ENCODE measurements around the gene SCLY. TPM values are rescaled to one million over a fixed set of nuclear protein-coding genes. Genes with fewer than 3 reads are reported as not detected.
"Not testable (repeated sequence)": the region's sequence is repeated elsewhere in the genome, so short reads cannot be mapped to it uniquely, and the experiment has no call there.

SCLY gene
- total RNA-seq, 2 donors from 2014 or later, result 10.2 to 36.9 TPM

DNA sequence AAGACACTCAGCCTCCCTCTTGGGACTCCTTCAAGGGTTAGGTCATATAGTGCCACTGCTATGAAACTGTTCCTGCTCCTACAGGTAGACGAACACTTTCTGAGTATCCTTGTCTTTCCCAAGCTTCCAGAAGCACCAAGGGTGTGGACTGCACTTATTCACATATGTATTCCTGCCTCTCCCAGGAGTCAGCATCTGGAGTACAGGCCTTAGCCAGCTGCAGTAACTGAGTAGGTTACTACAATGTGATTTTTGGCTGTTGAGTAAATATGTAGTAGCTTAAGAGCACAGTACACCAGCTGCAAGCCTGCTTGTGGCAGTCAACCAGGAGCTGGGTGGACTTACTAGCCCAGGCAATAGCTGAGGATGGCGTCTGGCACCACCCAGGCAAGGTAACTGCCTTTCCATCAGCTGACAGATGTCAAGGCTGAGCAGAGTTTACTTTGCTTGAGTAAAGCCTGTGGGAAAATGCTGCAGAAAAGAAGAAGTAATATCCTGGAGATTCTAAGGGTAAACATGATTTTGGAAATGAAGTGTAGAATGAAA, 14.0 kb upstream of the SCLY start:
- H3K9me3 ChIP-seq, result no peaks in the 10 kb centered on the region
- no peaks in the 10 kb centered on the region for H3K4me1 ChIP-seq
- intact Hi-C loops (cut with DNase I), result no loop called here
- no peaks in the 10 kb centered on the region for H3K36me3 ChIP-seq
- DNase-seq, result peak; percentile 27
- H3K27me3 ChIP-seq, result no peaks in the 10 kb centered on the region
- no peak overlapping the region for H3K27ac ChIP-seq
- no peak overlapping the region for H3K9ac ChIP-seq (ENCODE audit: low read depth in 2 of 2, low read length in 2 of 2)
- no peak for TF ChIP-seq CTCF (IDR thresholded peaks at IDR 0.05)
- H3K4me3 ChIP-seq, result no peak overlapping the region

- Histone ChIP-seq H3K9ac (ENCODE audit: low read depth in 2 of 2, low read length in 2 of 2) (no peak overlapping the region), H3K4me3 (no peak overlapping the region), H3K9me3 (no peaks in the 10 kb centered on the region), H3K27ac (no peak overlapping the region), H3K36me3 (no peaks in the 10 kb centered on the region), H3K27me3 (no peaks in the 10 kb centered on the region), H3K4me1 (no peaks in the 10 kb centered on the region)
- no peak for TF ChIP-seq CTCF (IDR thresholded peaks at IDR 0.05)
- no peak for DNase-seq
- intact Hi-C loops (cut with DNase I), result no loop called here
These were observed 7.5 kb upstream of the SCLY start for GRCh38 chr2:238053191-238053776.

DNA sequence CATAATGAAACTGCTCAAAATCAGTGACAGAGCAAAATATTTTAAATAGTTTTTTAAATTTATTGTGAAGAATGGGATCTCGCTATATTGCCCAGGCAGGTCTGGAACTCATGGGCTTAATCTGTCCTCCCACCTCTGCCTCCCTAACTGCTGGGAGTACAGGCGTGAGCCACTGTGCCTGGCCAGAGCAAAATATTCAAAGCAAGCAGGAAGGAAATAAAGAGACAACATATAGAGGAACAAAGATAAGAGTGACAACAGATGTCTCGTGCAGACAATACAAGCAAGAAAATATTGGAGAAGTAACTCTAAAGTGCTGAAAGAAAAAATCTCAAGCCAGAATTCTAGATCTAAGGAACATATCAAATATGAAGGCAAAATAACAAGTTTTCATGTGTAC, 5.0 kb upstream of the SCLY start:
- H3K4me1 ChIP-seq, result no peaks in the 10 kb centered on the region
- H3K27me3 ChIP-seq, result no peaks in the 10 kb centered on the region
- intact Hi-C loops (cut with DNase I), result no loop called here
- no peaks in the 10 kb centered on the region for H3K36me3 ChIP-seq
- H3K9ac ChIP-seq (ENCODE audit: low read depth in 2 of 2, low read length in 2 of 2), result no peak overlapping the region
- no peak for TF ChIP-seq CTCF (IDR thresholded peaks at IDR 0.05)
- H3K27ac ChIP-seq, result no peak overlapping the region
- H3K4me3 ChIP-seq, result no peak overlapping the region
- no peaks in the 10 kb centered on the region for H3K9me3 ChIP-seq
- DNase-seq, result no peak

GRCh38 chr2:238057696-238058575, 2.9 kb upstream of the SCLY start:
- DNase-seq; intact Hi-C loops (cut with DNase I); H3K27ac ChIP-seq; H3K9me3 ChIP-seq; H3K36me3 ChIP-seq; H3K27me3 ChIP-seq; H3K4me3 ChIP-seq; H3K4me1 ChIP-seq; H3K9ac ChIP-seq (ENCODE audit: low read depth in 2 of 2, low read length in 2 of 2): not testable (repeated sequence)

GRCh38 chr2:238059505-238059904, 1.3 kb upstream of the SCLY start:
- Histone ChIP-seq H3K9ac (ENCODE audit: low read depth in 2 of 2, low read length in 2 of 2) (no peak overlapping the region), H3K27me3 (no peaks in the 10 kb centered on the region), H3K27ac (no peak overlapping the region), H3K4me3 (peak overlapping the region; percentile 97), H3K4me1 (peaks cover 15% of the 10 kb centered on the region), H3K9me3 (no peaks in the 10 kb centered on the region), H3K36me3 (no peaks in the 10 kb centered on the region)
- intact Hi-C loops (cut with DNase I), result no loop called here
- DNase-seq, result no peak
- no peak for TF ChIP-seq CTCF (IDR thresholded peaks at IDR 0.05)
